Mesangial cell (primary cell): Measurements from ENCODE around the gene RAB39B. TPM values are rescaled to one million over a fixed set of nuclear protein-coding genes. Genes with fewer than 3 reads are reported as not detected.

Experiments
- total RNA-seq: library from RNA; depleted of rRNA; stranded (reverse); fragments of >200 nt; gene quantifications from 2 replicates; pipeline ENCODE4 v1.2.3, GENCODE V29; 2015

RAB39B gene, protein sequence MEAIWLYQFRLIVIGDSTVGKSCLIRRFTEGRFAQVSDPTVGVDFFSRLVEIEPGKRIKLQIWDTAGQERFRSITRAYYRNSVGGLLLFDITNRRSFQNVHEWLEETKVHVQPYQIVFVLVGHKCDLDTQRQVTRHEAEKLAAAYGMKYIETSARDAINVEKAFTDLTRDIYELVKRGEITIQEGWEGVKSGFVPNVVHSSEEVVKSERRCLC
- total RNA-seq, result 0.13 TPM in 1 of 2 replicates, not detected in the other

DNA sequence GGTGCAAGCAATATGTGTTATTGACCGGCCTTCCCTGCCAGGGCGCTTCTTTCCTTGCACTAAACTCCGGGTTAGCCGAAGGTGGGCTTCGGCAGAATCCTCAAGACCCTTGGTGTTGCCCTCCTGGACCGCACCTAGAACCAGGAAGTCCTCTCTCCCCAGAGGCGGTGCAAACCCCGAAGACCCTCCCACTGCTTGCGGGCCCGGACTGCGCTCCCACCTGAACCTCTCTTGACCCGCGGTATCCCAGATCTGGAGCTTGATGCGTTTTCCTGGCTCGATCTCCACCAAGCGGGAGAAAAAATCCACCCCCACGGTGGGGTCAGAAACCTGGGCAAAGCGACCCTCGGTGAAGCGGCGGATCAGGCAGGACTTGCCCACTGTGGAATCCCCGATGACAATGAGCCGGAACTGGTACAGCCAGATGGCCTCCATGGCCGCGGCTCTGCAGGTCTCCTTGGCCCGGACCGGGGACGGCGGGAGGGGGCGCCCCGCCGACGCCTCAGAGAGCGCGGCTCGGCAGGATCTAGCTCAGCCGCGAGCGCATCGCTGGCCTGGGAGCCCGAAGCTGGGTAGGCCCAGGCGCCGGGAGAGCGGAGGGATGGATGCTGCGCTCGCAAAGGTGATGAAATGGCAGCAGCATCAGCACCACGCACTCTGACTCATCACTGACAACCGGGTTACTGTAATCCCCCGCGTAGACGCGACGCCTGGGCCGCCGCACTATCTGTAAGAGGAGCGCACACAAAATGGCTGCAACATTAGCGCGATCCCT is at the start of gene RAB39B:
TSS of gene RAB39B (minus strand) at position 638 of the 775 bp plus-strand sequence. CDS start at position 435, 203 bp downstream.

DNA sequence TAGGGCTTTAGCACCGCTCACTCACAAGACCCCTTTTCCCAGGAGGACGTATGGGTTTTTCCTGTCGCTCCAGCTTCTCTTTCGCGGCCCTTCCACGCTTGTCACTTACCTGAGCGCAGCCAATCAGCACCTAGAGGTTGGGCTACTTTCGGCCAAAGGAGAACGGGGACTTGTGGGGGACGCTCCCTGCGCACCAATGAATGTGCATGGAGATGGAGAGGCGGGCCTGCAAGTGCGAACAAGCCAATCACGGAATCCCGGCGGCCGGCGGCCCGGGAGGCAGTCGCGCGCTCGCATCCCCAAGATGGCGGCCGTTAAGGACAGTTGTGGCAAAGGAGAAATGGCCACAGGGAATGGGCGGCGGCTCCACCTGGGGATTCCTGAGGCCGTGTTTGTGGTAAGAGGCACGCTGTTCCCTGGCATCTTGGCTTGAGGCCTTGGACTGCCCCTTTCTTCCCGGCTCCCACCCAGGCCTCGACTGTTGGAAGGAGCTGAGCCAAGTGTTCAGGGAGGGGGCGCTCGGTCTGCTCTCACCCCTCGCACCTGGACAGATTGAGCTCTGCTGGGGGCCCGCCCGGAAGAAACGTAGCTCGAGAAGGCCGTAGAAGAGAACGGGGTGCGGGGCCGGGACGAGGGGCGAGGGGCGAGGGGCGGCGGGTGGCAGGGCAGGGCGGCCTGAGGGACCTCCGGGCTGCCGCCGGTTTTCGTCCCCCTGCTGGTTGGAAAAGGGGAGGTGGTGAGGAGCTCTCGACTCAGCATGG is 47.9 kb downstream of the RAB39B start, which contains the start of gene VBP1:
TSS of gene VBP1 (plus strand) at position 282 of the 761 bp plus-strand sequence. CDS start at position 305, 23 bp downstream.

Other genes starting within 250 kb of the RAB39B start
- 0.33 and 2.2 TPM in 2 replicates for gene F8, start 241.8 kb downstream of the RAB39B start, total RNA-seq
- 19.2 and 22.1 TPM in 2 replicates for gene FUNDC2, start 237.6 kb downstream of the RAB39B start, total RNA-seq
- gene CMC4, start 193.4 kb downstream of the RAB39B start, total RNA-seq, result 13.0 and 16.5 TPM in 2 replicates
- gene MTCP1, start 193.4 kb downstream of the RAB39B start, total RNA-seq, result 3.3 and 3.4 TPM in 2 replicates
- gene BRCC3, start 193.0 kb downstream of the RAB39B start, total RNA-seq, result 6.1 and 10.6 TPM in 2 replicates
- gene VBP1, start 48.0 kb downstream of the RAB39B start, total RNA-seq, result 13.2 and 36.7 TPM in 2 replicates
- gene CLIC2, start 70.1 kb upstream of the RAB39B start, total RNA-seq, result not detected in 2 replicates
- not detected in 2 replicates for gene F8A2, start 117.6 kb upstream of the RAB39B start, total RNA-seq
- gene F8A3, start 194.1 kb upstream of the RAB39B start, total RNA-seq, result 15.6 TPM in 1 of 2 replicates, not detected in the other